ENCODE results near the gene PFDN1.

- TF ChIP-seq, protein P1, sequence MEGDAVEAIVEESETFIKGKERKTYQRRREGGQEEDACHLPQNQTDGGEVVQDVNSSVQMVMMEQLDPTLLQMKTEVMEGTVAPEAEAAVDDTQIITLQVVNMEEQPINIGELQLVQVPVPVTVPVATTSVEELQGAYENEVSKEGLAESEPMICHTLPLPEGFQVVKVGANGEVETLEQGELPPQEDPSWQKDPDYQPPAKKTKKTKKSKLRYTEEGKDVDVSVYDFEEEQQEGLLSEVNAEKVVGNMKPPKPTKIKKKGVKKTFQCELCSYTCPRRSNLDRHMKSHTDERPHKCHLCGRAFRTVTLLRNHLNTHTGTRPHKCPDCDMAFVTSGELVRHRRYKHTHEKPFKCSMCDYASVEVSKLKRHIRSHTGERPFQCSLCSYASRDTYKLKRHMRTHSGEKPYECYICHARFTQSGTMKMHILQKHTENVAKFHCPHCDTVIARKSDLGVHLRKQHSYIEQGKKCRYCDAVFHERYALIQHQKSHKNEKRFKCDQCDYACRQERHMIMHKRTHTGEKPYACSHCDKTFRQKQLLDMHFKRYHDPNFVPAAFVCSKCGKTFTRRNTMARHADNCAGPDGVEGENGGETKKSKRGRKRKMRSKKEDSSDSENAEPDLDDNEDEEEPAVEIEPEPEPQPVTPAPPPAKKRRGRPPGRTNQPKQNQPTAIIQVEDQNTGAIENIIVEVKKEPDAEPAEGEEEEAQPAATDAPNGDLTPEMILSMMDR (conservative IDR thresholded peaks at IDR 0.05), result no peak
- TF ChIP-seq EZH2 (IDR thresholded peaks at IDR 0.05; ENCODE audit: low read depth), result no peak
Measured at GRCh38 chr5:140260089-140260656, 42.7 kb downstream of the PFDN1 start.
